ENCODE data around the gene SLC24A4.

DNA sequence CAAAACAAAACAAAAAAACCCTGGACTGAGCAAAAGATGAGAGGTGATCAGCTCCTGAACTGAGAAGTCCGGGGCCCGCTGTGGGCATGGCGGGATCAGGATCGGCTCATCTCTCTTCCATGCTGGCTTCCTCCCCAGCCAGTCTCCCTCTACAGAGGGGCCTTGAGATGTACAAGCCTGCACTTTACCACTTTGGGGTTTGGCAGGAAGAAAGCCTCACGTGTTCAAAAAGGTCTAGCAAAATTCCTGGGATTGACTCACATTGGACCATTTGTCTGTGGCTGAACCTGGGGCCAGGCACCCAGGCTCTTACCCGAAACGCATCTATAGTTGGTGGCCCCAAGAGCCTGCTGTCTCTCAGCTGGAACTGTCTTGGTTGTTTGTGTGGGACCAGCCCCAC is 89.0 kb downstream of the SLC24A4 start:
- no peak for TF ChIP-seq POLR2A (IDR thresholded peaks at IDR 0.05; ENCODE audit: low read depth, low read length)
- TF ChIP-seq, protein P1, sequence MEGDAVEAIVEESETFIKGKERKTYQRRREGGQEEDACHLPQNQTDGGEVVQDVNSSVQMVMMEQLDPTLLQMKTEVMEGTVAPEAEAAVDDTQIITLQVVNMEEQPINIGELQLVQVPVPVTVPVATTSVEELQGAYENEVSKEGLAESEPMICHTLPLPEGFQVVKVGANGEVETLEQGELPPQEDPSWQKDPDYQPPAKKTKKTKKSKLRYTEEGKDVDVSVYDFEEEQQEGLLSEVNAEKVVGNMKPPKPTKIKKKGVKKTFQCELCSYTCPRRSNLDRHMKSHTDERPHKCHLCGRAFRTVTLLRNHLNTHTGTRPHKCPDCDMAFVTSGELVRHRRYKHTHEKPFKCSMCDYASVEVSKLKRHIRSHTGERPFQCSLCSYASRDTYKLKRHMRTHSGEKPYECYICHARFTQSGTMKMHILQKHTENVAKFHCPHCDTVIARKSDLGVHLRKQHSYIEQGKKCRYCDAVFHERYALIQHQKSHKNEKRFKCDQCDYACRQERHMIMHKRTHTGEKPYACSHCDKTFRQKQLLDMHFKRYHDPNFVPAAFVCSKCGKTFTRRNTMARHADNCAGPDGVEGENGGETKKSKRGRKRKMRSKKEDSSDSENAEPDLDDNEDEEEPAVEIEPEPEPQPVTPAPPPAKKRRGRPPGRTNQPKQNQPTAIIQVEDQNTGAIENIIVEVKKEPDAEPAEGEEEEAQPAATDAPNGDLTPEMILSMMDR (conservative IDR thresholded peaks at IDR 0.05; ENCODE audit: low read depth, low read length), result no peak
- no peak for TF ChIP-seq MXI1 (IDR thresholded peaks at IDR 0.05; ENCODE audit: borderline replicate concordance, low read depth, low read length)
- no peak for TF ChIP-seq RFX5 (IDR thresholded peaks at IDR 0.05; ENCODE audit: low read depth, low read length)
- TF ChIP-seq RAD21 (IDR thresholded peaks at IDR 0.05; ENCODE audit: low read length), result no peak
- TF ChIP-seq CEBPB (IDR thresholded peaks at IDR 0.05; ENCODE audit: low read depth, low read length), result no peak
- TF ChIP-seq MAFK (IDR thresholded peaks at IDR 0.05; ENCODE audit: low read depth, low read length), result no peak
- no peak for TF ChIP-seq SMC3 (IDR thresholded peaks at IDR 0.05; ENCODE audit: low read depth, low read length)

Measured in IMR-90 (cell line).